ENCODE data around the gene CFAP221.

GRCh38 chr2:119683713-119684443 is 139.6 kb downstream of the CFAP221 start:
- TF ChIP-seq FOXK2 (IDR thresholded peaks at IDR 0.05) (no peak), FOXM1 (IDR thresholded peaks at IDR 0.05; ENCODE audit: borderline replicate concordance) (no peak), BHLHE40 (IDR thresholded peaks at IDR 0.05; ENCODE audit: borderline replicate concordance) (no peak), SP1 (IDR thresholded peaks at IDR 0.05) (no peak), ZNF384 (IDR thresholded peaks at IDR 0.05) (no peak)
- TF ChIP-seq, protein P1, sequence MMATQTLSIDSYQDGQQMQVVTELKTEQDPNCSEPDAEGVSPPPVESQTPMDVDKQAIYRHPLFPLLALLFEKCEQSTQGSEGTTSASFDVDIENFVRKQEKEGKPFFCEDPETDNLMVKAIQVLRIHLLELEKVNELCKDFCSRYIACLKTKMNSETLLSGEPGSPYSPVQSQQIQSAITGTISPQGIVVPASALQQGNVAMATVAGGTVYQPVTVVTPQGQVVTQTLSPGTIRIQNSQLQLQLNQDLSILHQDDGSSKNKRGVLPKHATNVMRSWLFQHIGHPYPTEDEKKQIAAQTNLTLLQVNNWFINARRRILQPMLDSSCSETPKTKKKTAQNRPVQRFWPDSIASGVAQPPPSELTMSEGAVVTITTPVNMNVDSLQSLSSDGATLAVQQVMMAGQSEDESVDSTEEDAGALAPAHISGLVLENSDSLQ (IDR thresholded peaks at IDR 0.05), result no peak

Measured in HEK293T (cell line).